Sigmoid colon (tissue), 7 donors: ENCODE results near the gene BRD3. TPM values are rescaled to one million over a fixed set of nuclear protein-coding genes. Genes with fewer than 3 reads are reported as not detected.

ENCODE experiments used
- DNase-seq: peaks from one replicate; pipeline ENCODE4 v3.0.0-alpha.2; 2019
- H3K27ac ChIP-seq, 4 donors: fragments of 200-600 bp; sonication (generic); one replicate each; pipeline ENCODE4 v1.5.1; 2016 to 2019; ENCODE audit warnings: mild to moderate bottlenecking in 1 of 4
- H3K27me3 ChIP-seq, 3 donors: fragments of 200-600 bp; sonication (generic); one replicate each; pipeline ENCODE4 v1.5.1; 2019; ENCODE audit warnings: mild to moderate bottlenecking in 1 of 3
- H3K36me3 ChIP-seq, 4 donors: fragments of 200-600 bp; sonication (generic); one replicate each; pipeline ENCODE4 v1.5.1; 2016 to 2019
- H3K4me1 ChIP-seq, 4 donors: fragments of 200-600 bp; sonication (generic); one replicate each; pipeline ENCODE4 v1.5.1; 2017 to 2019
- H3K4me3 ChIP-seq, 4 donors: fragments of 200-600 bp; sonication (generic); one replicate each; pipeline ENCODE4 v1.5.1; 2017 to 2019; ENCODE audit warnings: mild to moderate bottlenecking in 2 of 4, moderate library complexity in 1 of 4
- H3K9me3 ChIP-seq, 4 donors: fragments of 200-600 bp in 3 of 4; sonication (generic) in 3 of 4; one replicate each; pipeline versions ENCODE4 v1.5.1 to v1.6.1; 2013 to 2019
- EP300 ChIP-seq, 4 donors: sonication (generic); formaldehyde crosslinking; IDR thresholded peaks; one replicate each; pipeline ENCODE4 v1.6.1; 2017; ENCODE audit warnings: antibody characterized with exemption in 4 of 4
- POLR2A ChIP-seq, 2 donors: fragments of 450-650 bp; IDR thresholded peaks; one replicate each; pipeline ENCODE4 v1.6.1; 2016; ENCODE audit warnings: antibody characterized with exemption in 2 of 2, mild to moderate bottlenecking in 2 of 2, moderate library complexity in 2 of 2
- POLR2AphosphoS5 ChIP-seq, 4 donors: sonication (generic); formaldehyde crosslinking; IDR thresholded peaks; one replicate each; pipeline ENCODE4 v1.6.1; 2017; ENCODE audit warnings: antibody characterized with exemption in 4 of 4
- WGBS, 2 donors: extraction: QIAGEN DNeasy Blood & Tissue Kit; methylation state at CpG; one replicate each; pipeline ENCODE4 v1.1.7; 2013; 5-methylcytosine and 5-hydroxymethylcytosine counted together
- intact Hi-C: fragments of 100-400 bp; cut with DNase I; formaldehyde crosslinking; loops from one replicate; pipeline ENCODE4 v1.15.1; 2023
- polyA plus RNA-seq, 3 donors: library from polyadenylated mRNA; stranded (reverse); fragments of 200-250 nt; gene quantifications; one replicate each; pipeline ENCODE4 v1.2.3, GENCODE V29; 2013
- total RNA-seq, 4 donors: library from RNA; depleted of rRNA; stranded (reverse); fragments of >200 nt; gene quantifications; one replicate each; pipeline ENCODE4 v1.1.0, GENCODE V29; 2016
- TF ChIP-seq, protein P1 (sequence below), 4 experiments: fragments of 450-650 bp in 3 of 4; fragments of 200-600 bp in 1 of 4; IDR thresholded peaks; one replicate each; pipeline ENCODE4 v1.5.1; 2016 to 2019; ENCODE audit warnings: antibody characterized with exemption in 4 of 4, mild to moderate bottlenecking in 3 of 4, moderate library complexity in 2 of 4
- donor health status: healthy with polysubstance abuse.
- donor health status: Bipolar disorder and iron deficiency.
- donor health status: healthy.

The BRD3 gene
- total and polyA plus RNA-seq, 7 donors = 4.4 to 34.5 (median 21.8) TPM

GRCh38 chr9:134024214-134024792 is 43.5 kb downstream of the BRD3 start:
- DNase-seq = no peak
- peak overlapping the region in 3 of 4 donors; percentile 35 to 95 (median 95) for H3K4me3 ChIP-seq
- TF ChIP-seq EP300 (IDR thresholded peaks at IDR 0.05) (no peak), POLR2A (IDR thresholded peaks at IDR 0.05) (no peak), POLR2AphosphoS5 (IDR thresholded peaks at IDR 0.05) (no peak)
- TF ChIP-seq, protein P1, sequence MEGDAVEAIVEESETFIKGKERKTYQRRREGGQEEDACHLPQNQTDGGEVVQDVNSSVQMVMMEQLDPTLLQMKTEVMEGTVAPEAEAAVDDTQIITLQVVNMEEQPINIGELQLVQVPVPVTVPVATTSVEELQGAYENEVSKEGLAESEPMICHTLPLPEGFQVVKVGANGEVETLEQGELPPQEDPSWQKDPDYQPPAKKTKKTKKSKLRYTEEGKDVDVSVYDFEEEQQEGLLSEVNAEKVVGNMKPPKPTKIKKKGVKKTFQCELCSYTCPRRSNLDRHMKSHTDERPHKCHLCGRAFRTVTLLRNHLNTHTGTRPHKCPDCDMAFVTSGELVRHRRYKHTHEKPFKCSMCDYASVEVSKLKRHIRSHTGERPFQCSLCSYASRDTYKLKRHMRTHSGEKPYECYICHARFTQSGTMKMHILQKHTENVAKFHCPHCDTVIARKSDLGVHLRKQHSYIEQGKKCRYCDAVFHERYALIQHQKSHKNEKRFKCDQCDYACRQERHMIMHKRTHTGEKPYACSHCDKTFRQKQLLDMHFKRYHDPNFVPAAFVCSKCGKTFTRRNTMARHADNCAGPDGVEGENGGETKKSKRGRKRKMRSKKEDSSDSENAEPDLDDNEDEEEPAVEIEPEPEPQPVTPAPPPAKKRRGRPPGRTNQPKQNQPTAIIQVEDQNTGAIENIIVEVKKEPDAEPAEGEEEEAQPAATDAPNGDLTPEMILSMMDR (IDR thresholded peaks at IDR 0.05) = no peak
- H3K27ac ChIP-seq = peak overlapping the region; percentile 76 to 82 (median 82)
- H3K4me1 ChIP-seq = peaks cover 0 to 20% (median 11%) of the 10 kb centered on the region in 4 donors
- H3K27me3 ChIP-seq = no peaks in the 10 kb centered on the region
- 66 to 77% methylated on average over 4 of the region's 4 CpGs for WGBS, 2 donors
- intact Hi-C loops = loop anchor here (1.0 to 10.0 kb wide), 3 partner anchors 31 to 620 kb away; partner anchors contain the start of gene COL5A1
- H3K36me3 ChIP-seq = peaks cover 0 to 24% (median 0%) of the 10 kb centered on the region in 4 donors
- no peaks in the 10 kb centered on the region for H3K9me3 ChIP-seq

- 90 to 95% methylated on average over 2 of the region's 2 CpGs for WGBS, 2 donors
- Histone ChIP-seq H3K4me1 (no peaks in the 10 kb centered on the region), H3K9me3 (no peaks in the 10 kb centered on the region), H3K4me3 (no peak overlapping the region), H3K27me3 (no peaks in the 10 kb centered on the region), H3K27ac (no peak overlapping the region), H3K36me3 (no peaks in the 10 kb centered on the region)
- no peak for DNase-seq
- intact Hi-C loops = no loop called here
- TF ChIP-seq POLR2AphosphoS5 (IDR thresholded peaks at IDR 0.05) (no peak), POLR2A (IDR thresholded peaks at IDR 0.05) (no peak), EP300 (IDR thresholded peaks at IDR 0.05) (no peak)
- TF ChIP-seq, protein P1 (IDR thresholded peaks at IDR 0.05) = no peak
Measured at GRCh38 chr9:134014946-134015345, 52.9 kb downstream of the BRD3 start.

DNA sequence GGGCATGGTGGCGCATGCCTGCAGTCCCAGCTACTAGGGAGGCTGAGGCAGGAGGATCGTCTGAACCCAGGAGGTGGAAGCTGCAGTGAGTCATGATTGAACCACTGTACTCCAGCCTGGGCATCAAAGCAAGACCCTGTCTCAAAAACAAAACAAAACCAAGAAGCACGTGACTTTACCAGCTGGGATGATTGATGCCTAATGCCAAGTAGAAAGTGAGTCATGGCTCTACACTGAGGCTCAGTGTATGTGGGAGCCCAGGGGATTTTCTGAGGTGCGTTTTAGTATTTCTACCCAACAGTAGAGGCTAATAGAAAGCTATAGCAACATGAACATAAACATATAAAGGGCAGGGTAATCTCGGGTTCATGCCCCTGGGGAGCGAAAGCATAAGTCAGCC is 56.4 kb downstream of the BRD3 start:
- peaks cover 0 to 5% (median 0%) of the 10 kb centered on the region in 3 donors for H3K27me3 ChIP-seq
- H3K4me1 ChIP-seq = no peaks in the 10 kb centered on the region
- H3K4me3 ChIP-seq = no peak overlapping the region
- no peak for TF ChIP-seq POLR2A (IDR thresholded peaks at IDR 0.05)
- TF ChIP-seq POLR2AphosphoS5 (IDR thresholded peaks at IDR 0.05) = no peak
- no peak for TF ChIP-seq EP300 (IDR thresholded peaks at IDR 0.05)
- TF ChIP-seq, protein P1 (IDR thresholded peaks at IDR 0.05) = no peak
- WGBS, 2 donors = 92 to 93% methylated on average over 6 of the region's 6 CpGs
- no peak for DNase-seq
- H3K9me3 ChIP-seq = no peaks in the 10 kb centered on the region
- intact Hi-C loops = no loop called here
- no peaks in the 10 kb centered on the region for H3K36me3 ChIP-seq
- H3K27ac ChIP-seq = no peak overlapping the region

- TF ChIP-seq, protein P1 (IDR thresholded peaks at IDR 0.05) = no peak
- TF ChIP-seq EP300 (IDR thresholded peaks at IDR 0.05) = no peak
- H3K4me3 ChIP-seq = no peak overlapping the region
- H3K27me3 ChIP-seq = peaks cover 0 to 5% (median 0%) of the 10 kb centered on the region in 3 donors
- H3K27ac ChIP-seq = no peak overlapping the region
- no peaks in the 10 kb centered on the region for H3K4me1 ChIP-seq
- H3K36me3 ChIP-seq = no peaks in the 10 kb centered on the region
- WGBS, 2 donors = 77 to 78% methylated on average over 20 of the region's 20 CpGs
- intact Hi-C loops = no loop called here
- DNase-seq = no peak
- H3K9me3 ChIP-seq = no peaks in the 10 kb centered on the region
Measured at GRCh38 chr9:134010310-134011173, 57.3 kb downstream of the BRD3 start.
